ENCODE results near the gene KCNQ4.
A peak's percentile ranks its signal among the peaks of the same experiment; 100 is the strongest.

The KCNQ4 gene

DNA sequence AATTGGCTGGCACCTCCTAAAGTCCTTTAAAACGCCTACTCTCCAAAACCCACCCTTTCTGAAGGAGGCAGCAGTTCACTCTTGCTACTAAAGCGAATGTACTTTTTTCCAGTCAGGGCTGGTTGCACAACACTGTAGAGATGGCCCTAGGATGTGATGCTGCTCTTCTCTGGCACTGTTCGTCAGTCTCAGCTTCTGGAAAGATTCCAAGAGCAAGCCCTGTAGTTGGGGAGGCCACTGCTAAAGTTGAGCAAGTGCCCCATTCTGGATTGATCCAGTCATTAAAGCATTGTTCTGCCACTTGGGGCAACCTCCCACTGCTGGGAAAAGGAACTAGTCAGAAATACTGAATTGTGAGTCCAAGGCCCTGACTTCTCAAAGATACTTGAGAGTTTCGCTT lies 28.5 kb upstream of the KCNQ4 start:
- DNase-seq (ENCODE audit: low spot score) = no peak

DNA sequence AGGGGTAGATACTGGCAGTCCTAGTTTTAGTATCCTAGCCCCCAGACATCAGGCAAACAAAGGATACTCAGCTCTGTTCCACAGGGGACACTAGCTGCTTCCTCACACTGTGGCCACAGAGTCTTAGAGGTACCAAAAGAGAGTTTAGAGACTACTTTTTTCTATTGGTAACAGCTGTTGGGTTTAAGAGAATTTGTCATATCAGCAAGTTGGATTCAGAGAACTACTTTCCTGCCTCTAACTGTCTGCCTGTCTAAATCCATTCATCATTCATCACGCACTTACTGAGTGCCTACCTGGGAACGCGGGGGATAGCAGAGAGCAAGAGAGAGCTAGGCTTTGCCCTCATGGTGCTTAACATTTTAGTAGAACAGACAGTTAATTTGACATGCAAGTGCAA lies 27.1 kb upstream of the KCNQ4 start:
- DNase-seq (ENCODE audit: low spot score) = no peak

DNA sequence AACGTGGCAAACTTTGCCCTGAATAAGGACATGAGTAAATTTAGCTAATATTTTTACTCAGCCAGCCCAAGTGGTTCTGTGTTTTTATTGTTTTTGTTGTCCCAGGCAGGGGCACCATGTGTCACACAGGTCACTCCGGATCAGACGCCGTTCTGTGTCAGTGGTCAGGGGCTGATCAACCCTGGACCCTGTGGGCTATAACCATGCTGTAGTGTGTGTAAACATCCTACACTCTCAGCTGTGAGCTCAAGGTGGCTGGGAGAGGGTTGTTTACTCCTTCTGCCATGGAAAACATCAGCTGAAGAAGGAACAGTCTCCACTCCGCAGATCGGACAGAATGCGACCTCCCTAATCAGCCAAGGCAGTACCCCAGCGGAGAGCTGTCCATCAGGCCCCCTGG lies 26.5 kb upstream of the KCNQ4 start:
- no peak for DNase-seq (ENCODE audit: low spot score)

DNA sequence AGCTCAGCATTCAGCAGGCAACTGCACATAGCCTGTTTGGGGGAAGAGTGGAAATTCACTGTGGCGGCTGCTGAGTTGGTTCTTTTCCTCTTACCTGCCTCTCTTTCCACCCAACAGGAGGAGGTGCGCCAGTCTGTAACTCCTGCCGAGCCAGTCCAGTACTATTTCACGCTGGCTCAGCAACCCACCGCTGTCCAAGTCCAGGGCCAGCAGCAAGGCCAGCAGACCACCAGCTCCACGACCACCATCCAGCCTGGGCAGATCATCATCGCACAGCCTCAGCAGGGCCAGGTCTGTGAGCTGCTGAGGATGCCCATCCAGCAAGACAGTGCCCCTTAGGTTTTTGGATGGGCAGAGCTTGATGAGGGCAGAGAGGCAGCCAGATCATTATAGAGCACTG lies 25.6 kb upstream of the KCNQ4 start:
- DNase-seq (ENCODE audit: low spot score) = no peak

DNA sequence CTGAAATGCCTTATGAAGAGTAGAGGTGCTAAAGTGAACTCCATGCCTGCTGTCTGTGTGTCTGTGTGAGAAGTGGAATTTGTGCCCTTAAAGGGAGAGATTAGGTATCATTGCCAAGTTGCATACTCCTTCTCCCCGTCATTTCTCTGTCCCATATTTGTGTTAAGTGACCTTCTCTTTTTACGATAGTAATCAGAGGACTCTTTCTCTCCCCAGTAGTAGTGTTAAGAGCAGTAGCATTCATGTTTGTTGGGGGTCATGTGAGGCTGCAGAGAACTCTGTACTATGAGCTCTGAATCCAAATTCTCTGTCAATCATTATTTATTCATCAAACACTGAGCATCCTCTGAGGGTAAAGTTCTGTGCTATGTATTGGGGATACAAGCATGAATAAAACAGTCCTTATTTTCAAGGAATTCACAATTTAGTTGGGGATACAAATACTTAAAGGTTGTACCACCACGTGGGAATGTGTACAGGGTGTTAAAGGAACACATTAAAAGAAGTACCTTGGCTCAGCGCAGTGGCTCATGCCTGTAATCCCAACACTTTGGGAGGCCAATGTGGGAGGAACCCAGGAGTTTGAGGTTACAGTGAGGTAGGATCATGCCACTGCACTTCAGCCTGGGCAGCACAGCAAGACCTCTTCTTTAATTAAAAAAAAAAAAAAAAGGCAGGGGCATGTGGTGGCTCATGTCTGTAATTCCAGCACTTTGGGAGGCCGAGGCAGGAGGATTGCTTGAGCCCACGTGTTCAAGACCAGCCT lies 24.8 kb upstream of the KCNQ4 start:
- DNase-seq (ENCODE audit: low spot score) = no peak

DNA sequence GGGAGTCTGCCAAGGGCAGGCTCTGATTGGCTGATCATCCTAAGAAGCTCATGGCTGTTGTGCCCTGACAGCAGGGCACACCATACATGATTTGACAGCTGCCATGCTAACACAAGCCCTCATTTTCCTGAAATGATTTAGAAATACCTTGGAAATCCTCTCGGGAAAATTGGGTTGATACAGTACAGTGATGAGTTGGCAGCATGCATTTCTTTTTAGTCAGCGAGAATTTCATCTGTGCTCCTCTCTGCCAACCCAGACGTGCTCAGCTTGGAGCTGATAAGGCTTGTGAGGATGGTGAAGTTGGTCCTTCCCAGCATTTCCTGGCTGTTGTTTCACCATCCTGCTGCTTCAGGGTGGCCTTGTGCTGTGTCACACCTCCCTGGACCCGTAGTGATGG lies 22.6 kb upstream of the KCNQ4 start:
- no peak for DNase-seq (ENCODE audit: low spot score)

DNA sequence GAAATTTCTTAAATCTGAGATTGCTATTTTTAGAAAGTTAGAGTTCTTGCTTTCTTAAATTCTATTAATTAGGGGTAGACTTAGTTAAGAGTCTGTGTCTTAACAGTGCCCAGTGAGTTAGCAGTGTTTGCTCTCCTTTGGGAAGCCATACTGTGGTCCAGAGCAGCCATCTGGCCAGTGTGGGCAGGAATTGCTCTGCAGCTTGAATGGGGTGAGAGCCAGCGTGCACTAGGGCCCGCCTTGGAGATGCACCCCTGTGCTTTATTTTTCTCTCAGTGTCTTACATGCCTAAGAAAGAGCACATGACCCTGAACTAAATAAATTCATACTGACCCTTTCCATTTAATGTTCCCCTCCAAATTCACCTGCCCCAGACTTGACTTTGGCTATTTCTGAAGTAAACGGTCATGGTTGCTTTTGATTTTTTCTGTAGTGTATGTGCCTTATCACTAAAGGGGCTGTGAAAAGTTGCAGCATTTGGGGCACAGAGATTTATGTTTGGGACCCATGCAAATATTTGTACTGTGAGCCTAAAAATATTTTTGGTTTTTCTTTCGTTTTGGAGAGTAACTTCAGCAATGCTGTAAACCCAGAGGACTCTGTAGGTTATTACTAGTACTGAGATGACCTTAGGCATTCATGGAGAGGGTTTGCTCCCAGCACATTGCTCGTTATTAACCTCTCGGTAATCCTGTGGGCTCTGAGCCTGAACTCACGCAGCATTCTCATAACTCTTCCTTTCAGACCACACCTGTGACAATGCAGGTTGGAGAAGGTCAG lies 21.3 kb upstream of the KCNQ4 start:
- DNase-seq (ENCODE audit: low spot score) = no peak

DNA sequence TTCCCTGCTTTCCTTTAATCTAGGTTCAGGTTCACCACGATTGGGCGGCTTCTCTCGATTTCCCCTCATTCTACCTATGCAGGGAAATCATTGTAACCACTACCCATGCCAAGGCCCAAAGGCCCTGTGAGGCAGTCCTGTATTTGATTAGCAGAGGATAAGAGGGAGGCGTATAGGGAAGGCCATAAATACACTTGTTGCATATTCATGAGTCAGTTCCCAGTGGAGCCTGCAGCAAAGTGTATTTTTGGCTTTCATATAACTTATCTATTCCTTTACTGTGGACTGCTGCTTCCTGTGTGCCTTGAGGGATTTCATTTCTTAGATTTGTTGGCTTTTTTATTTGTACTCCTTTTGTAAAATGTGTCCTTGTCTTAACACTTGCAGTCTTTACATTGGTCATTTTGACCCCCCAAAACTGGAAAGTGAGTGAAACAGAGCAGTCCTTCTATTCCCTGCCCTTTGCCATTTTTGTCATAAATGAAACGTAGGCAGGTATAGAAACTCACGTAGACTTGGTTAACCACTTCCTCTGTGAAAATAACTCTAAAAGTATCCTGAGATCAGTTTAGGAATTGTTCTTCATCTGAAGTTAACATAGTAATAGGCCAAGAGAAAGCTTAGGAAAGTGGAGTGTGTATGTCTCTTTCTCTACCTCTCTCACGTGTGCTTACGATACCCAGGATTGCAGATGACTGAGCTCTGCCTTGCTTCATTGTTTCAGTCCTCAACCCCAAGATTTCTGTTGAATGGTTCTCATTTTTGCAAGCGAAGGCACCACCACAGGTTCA lies 19.6 kb upstream of the KCNQ4 start:
- DNase-seq (ENCODE audit: low spot score) = no peak

DNA sequence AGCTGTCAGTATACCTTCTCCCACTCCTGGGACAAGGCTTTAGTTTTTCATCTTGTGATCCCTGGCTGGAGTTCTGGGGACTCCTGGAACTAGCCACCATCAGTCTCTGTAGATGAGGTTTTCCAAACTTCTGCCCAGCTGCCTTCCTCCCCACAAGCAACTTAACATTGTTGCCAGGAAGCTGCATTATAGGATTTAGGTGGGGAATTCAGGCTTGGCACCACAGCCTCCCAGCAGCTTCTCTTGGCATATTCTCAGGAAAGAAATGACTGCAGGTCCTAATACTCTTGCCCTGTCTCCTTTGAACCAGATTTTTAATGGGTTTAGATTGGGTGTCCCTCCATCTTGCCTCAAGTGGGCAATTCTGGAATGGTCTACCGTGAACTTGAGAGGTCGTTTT lies 18.6 kb upstream of the KCNQ4 start:
- DNase-seq (ENCODE audit: low spot score) = no peak

DNA sequence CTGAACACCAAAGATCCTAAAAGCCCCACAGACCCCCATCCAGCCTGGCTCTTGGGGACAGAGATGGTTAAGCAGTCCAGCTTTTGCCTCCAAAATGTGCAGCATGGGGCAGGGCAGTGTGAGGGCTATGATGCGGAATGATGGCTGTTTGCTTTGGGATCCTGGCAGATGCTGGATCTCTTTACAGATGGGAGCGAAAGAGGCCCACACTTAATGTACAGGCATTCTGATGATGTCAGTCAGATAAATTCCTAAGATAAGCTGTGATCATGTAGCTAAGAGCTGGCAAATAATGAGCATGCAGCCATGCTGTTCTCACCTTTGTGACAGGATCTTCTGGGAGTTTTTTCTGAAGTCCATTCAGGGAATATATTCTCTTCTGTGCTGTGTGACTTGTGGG lies 17.6 kb upstream of the KCNQ4 start:
- DNase-seq (ENCODE audit: low spot score) = no peak

DNA sequence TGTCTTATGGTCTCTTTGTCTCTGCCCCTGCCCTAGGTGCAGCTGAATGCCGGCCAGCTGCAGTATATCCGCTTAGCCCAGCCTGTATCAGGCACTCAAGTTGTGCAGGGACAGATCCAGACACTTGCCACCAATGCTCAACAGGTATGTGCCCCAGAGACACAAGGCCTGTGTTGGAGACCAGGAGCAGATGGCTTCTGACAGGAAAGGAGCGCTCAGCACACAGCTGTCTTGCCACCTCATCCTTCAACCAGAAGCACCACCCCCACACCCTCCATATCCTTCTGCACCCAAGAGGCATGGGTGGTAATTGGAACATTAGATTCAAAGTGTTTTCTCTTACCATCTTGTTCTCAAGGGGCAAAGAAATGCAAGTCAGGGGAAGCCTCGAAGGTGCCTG lies 17.0 kb upstream of the KCNQ4 start:
- DNase-seq (ENCODE audit: low spot score) = no peak

DNA sequence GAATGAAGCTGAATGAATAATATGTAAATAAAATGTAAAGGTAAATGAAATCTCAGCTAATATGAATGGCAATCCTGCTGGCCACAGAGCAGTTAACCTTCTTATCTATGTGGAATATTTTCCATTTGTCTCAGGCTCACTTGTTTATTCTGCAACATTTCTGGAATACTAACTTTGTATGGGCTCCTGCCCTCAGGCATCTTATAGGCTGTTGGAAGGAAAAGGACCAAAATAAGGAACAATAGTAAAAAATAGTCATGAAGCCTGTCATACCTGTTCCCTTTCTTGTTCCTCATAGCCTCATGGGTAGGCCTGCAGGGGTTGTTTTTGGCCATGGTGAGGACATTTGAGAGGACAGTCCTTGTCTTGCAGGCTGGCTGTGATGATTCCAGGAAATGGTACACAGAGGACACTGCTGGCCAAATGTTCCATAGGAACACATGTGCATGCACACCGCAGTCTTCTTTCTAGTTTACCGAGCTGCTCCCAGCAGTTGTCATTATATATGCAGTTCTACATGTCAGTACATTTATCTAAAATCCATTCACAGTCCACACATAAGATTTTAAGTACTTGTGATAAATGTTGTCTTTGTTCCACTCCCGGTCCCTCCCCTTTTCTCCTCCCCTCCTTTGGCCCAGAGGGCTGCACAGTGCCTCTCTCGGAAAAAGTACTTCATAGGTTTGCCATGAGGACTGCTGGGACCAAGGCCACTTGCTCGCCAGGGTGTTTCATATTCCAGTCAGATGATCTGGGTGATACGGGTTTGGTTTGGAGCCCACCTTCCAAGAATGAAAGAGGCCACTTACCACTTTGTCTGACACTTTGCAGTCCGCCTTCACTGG lies 15.2 kb upstream of the KCNQ4 start:
- DNase-seq (ENCODE audit: low spot score) = no peak

DNA sequence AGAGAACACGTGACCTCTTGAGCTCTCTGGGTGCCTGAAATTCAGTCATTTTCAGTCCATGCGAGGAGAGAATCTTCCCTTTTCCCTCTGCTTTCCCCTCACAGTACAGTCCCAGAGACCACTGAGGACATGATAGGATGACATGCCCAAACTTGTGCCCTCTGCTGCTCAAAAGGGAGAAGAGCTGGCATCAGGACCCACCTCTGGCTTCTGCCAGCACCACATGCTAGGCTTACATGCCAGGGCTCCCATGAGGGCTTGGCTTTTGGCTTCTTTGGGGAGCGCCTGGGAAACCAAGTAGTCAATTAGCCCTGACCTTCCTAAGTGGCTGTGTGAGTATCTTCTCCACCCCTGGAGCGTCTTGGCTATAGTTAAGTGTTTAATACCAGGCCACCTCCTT lies 13.8 kb upstream of the KCNQ4 start:
- no peak for DNase-seq (ENCODE audit: low spot score)

DNA sequence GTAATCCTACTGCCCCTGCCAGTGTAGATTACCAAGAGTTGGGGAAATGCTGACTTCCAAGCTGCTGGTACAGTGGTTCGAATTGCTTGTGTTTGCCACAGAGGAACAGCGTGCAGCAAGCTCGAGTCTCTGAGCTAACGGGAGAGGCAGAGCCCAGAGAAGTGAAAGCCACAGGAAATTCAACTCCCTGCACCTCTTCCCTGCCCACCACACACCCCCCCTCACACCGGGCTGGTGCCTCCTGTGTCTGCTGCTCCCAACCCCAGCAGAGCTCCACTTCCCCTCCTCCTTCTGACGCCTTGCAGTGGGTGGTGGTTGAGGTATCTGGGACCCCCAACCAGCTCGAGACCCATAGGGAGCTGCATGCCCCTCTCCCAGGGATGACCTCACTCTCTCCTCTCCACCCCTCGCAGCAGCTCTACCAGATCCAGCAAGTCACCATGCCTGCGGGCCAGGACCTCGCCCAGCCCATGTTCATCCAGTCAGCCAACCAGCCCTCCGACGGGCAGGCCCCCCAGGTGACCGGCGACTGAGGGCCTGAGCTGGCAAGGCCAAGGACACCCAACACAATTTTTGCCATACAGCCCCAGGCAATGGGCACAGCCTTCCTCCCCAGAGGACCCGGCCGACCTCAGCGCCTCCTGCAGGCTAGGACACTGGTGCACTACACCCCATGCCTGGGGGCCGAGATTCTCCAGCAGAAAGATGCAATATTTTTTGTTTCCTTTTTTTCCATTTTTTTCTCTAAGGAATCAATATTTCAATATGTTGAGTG lies 13.1 kb upstream of the KCNQ4 start:
- no peak for DNase-seq (ENCODE audit: low spot score)

DNA sequence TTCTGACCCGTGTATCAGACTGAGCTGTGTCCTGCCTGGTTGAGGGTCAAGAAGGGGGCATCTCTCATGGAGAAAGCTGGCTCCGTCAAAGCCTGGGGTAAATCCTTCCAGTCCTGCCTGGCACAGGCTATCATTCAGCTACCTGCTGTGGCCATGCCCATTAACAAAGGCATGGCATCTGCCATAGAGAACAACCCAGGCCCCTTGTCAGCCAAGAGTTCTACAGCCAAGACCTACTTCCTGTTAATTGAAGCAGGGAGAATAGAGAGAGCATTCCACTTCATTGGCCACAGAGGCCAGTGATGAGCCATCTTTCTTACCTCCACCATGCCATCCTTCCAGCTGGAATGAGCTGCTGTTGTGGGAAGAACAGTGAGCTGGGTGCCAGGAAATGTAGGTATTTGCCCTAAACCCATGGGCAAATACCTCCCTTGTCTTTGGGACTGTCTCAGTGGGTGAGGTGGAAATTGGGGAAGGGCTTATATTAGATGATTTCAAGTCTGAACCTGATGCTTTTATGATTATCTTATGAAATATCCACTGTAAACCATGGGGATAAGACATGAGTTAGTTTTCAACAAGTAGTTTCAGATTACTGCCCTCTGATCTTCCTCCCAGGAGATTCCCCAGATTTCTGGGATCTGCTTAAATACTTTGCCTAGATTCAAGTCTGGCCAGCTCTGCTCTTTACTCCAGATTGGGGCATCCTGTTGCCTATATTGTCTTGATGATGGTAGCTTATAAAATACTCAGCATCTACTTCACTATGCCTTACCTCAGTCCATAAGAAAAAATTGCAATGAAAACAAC lies 11.2 kb upstream of the KCNQ4 start:
- no peak for DNase-seq (ENCODE audit: low spot score)

DNA sequence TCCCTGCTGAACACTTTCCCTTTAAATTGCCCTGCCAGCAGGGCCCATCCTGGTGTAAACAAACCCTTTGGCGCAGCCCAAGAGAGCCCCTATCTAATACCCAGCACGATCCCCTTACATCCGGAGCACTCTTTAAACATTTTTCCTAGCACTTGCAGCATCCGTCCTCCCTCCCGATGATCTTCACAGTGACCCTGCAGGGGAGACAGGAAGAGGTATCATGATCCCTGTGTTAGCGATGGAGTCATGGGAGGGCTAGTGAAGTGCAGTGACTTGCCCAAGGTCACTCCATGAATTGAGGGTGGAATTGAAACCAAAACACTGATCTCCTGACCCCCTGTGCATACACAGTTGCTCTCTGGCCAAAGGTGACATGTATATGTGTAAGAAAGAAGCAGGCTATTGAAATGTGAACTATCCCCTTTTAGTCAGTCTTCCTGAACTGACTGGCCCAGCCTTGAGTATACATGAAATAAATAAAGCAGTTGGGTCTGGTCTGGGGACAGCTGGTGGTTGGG lies 9.8 kb upstream of the KCNQ4 start:
- no peak for DNase-seq (ENCODE audit: low spot score)

DNA sequence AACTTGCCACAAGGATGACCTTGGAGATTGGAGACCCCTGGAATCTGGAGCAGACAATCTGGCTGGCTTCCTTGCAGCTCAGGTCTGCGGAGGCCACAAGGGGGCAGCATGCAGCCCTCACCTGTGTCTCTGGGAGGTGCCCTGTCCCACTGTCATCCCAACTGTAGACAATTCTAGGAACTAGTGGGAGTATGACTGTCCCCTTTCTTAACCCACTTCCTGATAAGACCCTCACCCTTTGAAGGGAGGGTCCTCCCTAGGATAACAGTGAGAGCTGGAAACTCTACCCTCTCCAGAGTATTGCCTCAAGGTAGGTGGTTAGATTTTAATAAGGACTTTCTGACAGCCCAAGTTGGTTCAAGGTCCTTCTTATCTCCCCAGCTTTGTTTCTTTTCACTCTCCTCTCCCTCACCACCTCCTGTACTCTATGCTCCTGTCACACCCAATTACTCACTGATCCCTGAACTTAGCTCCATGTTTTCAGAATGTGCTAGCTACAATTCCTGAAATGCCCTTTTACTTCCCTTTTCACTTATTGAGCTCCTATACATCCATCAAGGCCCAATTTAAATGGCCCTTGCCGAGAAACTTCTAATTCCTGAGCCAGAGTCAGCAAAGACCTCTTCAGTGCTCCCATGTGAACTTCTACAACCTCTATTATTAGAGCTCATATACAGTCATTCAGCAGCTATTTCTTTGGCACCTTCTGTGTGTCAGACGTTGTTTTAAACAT lies 9.2 kb upstream of the KCNQ4 start:
- DNase-seq (ENCODE audit: low spot score) = peak; percentile 62

DNA sequence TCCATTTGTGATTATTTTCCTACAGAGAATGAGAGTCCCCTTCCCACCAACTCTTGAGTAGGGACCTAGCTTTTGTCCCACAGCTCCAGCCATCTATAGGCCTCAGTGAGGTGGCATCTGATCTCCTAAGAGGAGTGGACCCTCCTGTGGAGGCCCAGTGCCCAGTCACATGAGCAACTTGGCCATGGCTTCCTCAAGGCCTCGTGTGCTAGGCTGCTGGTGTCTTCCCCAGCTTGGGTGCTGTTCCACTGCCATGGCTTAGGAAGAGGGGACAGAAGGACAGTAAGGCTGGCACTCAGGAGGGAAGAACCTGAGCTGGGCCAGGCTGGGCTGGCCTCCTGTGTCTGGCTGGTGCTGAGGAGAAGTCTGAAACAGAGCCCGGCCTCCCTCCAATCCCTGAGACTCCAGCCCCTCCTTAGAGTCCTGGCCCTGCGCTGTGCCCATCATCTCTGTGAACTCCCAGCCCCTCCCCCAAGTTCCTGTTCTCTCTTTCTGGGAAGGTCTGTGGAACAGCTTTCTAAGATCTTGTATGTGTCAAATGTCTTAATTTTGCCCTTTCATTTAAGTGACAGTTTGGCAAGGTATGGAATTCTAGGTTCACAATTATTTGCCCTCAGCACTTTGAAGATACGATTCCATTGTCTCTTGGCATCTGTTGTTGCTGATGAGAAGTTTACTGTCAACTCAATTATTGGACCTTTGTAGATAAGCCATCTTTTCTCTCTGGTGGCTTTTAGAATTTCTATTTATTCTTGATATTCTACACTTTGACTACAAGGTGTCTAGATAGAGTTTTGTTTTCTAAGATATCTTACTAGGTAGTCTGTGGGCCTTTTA lies 7.1 kb upstream of the KCNQ4 start:
- DNase-seq (ENCODE audit: low spot score) = no peak

Measured in CD4-positive, alpha-beta T cell treated with Interleukin-15 for 4 hours (primary cell).